ENCODE data around the gene TRIM14.
A peak's percentile ranks its signal among the peaks of the same experiment; 100 is the strongest.

The TRIM14 gene, protein sequence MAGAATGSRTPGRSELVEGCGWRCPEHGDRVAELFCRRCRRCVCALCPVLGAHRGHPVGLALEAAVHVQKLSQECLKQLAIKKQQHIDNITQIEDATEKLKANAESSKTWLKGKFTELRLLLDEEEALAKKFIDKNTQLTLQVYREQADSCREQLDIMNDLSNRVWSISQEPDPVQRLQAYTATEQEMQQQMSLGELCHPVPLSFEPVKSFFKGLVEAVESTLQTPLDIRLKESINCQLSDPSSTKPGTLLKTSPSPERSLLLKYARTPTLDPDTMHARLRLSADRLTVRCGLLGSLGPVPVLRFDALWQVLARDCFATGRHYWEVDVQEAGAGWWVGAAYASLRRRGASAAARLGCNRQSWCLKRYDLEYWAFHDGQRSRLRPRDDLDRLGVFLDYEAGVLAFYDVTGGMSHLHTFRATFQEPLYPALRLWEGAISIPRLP

GRCh38 chr9:98118640-98119601 lies at the start of gene TRIM14:
TSS of gene TRIM14 (minus strand) at chr9:98119222. CDS start at chr9:98119188, 34 bp downstream.
- DNase-seq, result peak; percentile 31

- no peak for DNase-seq
Observed at GRCh38 chr9:98168153-98168780, 49.2 kb upstream of the TRIM14 start.

DNA sequence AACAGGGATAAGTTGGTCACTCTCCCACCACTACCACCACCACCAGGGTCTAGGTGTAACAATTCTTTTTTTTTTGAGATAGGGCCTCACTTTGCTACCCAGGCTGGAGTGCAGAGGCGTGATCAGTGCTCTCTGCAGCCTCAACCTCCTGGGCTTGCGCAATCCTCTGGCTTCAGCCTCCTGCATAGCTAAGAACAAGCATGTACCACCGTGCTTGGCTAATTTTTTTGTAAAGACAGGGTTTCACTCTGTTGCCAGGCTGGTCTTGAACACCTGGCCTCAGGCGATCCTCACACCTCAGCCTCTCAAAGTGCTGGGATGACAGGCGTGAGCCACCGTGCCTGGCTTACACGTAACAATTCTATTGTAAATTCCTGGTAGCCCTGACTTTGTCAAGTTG lies 45.9 kb upstream of the TRIM14 start:
- no peak for DNase-seq

DNA sequence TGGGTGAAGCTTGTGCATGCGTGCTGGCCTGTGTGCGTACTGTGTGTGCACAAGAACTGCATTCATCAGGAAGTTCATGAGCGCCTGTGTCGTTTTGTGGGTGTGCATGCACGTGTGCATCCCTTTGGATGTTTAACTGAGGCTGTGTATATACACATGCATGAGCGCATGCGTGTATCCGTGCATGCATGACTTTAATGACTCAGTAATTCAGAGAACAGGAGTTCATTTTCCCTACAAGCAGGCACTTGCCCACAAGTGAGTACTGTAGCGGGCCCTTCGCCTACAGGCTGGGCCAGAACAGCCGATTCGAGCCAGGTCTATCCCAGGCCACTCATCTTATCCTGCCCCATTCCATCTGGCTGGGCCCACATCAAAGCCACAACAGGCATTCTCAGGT lies 43.6 kb upstream of the TRIM14 start:
- DNase-seq, result no peak

DNA sequence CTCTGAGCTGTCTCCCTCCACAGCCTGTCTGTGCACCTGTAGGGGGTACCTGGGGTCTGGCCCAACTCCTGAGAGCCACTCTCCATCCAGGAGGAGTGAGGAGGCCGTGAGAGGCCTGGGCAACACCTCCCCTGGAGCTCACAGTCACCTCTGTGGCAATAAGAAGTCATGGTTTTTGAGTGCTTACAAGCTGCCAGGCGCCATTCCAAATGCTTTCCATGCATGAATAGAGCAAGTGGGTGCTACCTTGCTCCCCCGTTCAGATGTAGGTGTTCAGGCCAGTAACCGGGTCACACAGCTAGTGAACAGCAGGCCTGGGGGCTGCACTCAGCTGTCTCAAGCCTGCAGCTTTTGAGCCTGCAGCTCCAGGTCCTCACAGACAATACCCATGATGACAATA lies 42.8 kb upstream of the TRIM14 start:
- no peak for DNase-seq

DNA sequence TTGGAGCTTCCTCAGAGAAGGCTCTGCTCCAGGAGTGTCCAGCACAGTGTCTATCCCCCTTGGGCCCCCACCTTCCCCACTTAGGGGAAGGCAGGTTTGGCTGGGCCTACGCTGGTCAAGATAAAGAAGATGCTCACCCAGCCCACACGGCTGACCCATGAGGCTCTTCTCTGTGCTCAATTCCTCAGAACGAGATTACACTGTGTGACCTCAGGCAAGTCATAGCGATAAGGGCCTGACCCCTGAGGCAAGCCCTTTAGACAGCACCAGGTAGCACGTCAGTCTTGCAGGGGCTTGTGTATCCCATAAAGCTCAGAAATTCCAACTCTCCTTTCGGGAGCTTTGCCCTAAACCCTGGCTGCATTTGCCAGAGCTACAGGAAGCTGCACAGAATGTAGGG lies 40.8 kb upstream of the TRIM14 start:
- no peak for DNase-seq

DNA sequence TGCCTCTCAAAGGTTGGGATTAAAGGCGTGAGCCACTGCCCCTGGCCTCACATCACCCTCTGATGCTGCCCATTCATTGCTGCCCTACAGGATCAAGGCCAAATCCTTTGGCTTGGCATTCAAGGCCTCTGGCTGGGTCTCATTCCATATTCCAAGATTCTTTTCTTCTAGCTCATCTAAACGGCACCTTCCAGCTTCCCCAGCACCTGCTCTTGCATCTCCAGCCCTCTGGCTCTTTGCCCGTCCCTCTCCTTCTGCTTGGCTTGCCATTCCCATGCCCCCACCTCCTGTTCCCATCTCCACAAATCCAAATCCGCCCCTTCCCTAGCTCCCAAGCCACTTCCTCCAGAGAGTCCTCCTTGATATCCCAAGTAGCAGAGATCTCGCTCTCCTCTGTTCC lies 40.3 kb upstream of the TRIM14 start:
- no peak for DNase-seq

DNA sequence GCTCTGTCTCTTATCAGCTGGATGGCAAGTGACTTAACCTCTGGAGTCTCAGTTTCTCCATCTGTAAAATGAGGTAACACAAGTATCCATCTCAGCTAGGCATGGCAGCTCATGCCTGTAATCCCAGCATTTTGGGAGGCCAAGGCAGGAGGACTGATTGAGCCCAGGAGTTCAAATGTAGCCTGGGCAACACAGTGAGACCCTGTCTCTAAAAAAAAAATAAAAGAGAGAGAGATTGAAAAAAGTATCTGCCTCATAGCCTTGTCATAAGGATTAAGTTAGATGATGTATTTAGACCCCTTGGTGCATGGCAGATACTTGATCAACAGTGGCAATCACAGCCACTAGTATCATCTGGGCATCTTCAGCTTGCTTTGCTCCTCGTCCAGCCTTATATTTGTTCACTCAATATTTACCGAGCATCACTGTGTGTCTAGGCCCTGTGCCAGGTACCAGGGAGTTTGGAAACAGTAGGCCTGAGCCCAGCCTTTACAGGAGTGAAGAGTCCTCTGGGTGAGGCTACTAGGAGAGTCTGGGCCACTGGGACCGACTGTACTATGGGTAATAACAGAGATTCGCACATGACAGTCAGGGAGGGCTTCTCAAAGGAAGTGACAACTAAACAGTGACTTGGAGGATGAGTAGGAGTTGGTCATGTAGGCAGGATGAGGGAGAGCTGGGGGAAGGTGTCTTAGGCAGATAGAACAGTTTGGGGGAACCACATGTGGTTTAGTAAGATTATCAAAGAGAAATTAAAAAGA lies 39.2 kb upstream of the TRIM14 start:
- DNase-seq, result peak; percentile 85

GRCh38 chr9:98157372-98157771 lies 38.4 kb upstream of the TRIM14 start:
- DNase-seq, result no peak

GRCh38 chr9:98154678-98155077 lies 35.7 kb upstream of the TRIM14 start:
- DNase-seq, result no peak

DNA sequence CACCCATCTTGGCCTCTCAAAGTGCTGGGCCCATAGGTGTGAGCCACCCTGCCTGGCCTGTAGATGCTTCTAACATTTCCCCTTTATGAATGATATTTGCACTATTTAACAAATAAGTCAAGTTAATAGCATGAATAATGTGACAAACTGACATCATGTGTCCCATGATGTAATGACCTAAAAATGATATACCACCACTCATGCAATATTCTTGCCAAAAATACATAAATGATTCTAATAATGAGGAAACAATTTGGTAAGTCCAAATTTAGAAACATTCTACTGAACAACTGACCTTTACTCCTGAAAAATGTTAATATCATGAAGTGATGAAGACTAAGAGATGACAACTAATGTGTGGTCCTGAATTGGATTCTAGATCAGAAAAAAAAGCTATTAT lies 33.5 kb upstream of the TRIM14 start:
- DNase-seq, result no peak

DNA sequence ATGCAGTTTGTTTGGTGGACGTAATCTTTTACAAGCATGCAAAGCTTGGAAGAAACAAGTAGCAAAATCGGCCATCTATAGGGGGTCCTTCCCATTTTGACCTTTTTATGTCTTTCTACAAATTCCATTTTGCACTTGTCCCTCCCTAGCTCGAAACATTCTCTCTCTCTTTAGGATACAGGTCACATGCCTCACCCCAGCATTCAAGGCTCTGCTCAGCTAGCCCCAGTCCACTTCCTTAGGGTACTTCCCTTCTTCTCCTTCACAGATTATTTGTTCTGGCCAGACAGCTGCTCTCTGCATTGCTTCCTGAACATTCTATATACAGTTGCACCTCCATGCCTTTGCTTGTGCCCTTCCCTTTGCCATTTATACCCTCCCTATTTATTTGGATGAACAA lies 31.7 kb upstream of the TRIM14 start:
- no peak for DNase-seq

DNA sequence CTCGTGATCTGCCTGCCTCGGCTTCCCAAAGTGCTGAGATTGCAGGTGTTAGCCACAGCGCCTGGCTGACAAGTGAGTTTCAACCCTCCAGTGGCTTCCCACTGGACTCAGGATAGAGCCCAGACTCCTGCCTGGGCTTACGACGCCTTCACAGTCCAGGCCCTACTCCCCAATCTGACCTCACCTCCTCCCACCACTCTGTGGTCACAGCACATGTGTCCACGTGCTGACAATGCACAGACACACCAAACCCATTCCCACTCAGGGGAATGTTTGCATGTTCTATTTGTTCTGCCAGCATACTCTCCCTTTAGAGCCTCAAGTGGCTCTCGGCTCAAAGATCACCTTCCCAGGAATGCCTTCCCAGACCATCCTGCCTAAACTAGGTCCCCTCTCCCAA lies 31.1 kb upstream of the TRIM14 start:
- no peak for DNase-seq

- no peak for DNase-seq
Observed at GRCh38 chr9:98149422-98149821, 30.4 kb upstream of the TRIM14 start.

DNA sequence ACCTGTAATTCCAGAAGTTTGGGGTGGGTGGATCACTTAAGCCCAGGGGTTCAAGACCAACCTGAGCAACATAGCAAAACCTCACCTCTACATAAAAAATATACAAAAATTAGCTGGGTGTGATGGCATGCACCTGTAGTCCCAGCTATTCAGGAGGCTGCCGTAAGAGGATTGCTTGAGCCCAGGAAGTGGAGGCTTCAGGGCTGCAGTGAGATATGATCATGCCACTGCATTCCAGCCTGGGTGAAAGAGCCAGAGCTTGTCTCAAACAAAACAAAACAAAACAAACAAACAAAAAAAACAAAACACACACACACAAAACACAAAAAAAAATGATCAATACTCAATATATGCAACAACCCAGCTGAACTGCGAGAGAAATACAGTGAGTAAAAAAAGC lies 29.5 kb upstream of the TRIM14 start:
- no peak for DNase-seq

GRCh38 chr9:98147582-98147981 lies 28.6 kb upstream of the TRIM14 start:
- no peak for DNase-seq

DNA sequence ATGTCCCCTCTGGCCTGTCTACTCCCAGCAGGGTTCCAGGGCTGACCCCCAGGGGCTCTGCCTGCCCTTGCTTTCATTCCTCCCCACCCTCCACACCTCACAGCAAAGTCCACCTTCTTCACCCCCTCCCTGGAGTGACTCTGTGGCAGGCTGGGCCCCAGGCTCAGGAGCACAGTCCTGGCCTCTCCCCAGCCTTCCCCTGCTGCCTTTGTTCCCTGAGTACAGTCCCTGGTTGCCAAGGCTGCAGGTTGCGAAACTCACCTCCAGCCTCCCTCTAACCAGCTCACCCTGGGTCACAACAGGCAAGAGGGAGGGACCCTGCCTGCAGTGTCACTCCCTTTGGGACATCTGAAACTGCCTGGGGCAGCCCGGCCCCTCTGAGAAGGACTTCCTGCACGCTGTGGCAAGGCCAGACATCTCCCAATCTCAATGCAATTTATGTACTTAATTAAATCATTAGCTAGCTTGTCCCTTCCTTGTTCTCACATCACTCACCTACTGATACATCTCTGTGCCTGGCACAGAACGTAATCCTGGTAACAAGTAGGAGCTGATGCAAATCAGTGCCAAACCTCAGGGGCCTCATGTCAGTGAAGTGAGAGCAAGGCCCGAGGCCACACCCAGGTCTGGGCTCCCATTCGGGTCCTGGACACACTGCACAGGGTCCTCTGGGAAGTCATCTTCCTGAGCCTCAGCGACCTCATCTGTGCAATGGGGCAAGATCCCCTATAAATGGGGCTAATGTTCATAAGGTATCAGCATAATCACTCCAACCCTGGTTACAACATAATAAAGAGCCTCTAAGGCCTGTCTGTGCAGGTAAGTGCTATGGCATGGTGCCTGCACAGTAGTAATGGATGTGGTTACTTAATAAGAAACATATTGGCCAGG lies 27.3 kb upstream of the TRIM14 start:
- no peak for DNase-seq

DNA sequence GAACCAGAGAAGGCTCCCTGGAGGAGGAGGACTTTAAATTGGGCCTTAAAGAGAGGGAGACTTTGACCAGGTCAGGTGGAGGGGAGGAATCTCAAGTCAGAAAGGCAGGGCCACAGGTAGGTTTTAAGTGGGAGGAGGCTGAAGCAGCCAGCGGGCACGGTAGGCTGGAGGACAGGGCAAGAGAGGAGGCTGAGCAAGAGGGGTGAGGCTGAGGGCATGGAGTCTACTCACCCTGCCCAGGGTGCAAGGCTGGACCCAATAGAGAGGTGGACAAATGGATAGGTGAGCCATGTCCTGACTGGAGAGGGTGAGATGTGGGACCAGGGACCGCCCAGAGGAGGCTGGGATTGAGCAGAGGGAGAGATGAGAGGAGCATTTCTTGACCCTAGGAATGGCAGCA lies 25.6 kb upstream of the TRIM14 start:
- no peak for DNase-seq

GRCh38 chr9:98144076-98144475 lies 25.1 kb upstream of the TRIM14 start:
- DNase-seq, result no peak

- DNase-seq, result no peak
Observed at GRCh38 chr9:98142925-98143481, 24.0 kb upstream of the TRIM14 start.
